ENCODE data around the gene GTF3C1. TPM values are rescaled to one million over a fixed set of nuclear protein-coding genes. Genes with fewer than 3 reads are reported as not detected.
"Not testable (repeated sequence)": the region's sequence is repeated elsewhere in the genome, so short reads cannot be mapped to it uniquely, and the experiment has no call there.

GTF3C1 gene
- polyA plus RNA-seq, 3 donors: 78.2 to 95.5 (median 92.4) TPM

DNA sequence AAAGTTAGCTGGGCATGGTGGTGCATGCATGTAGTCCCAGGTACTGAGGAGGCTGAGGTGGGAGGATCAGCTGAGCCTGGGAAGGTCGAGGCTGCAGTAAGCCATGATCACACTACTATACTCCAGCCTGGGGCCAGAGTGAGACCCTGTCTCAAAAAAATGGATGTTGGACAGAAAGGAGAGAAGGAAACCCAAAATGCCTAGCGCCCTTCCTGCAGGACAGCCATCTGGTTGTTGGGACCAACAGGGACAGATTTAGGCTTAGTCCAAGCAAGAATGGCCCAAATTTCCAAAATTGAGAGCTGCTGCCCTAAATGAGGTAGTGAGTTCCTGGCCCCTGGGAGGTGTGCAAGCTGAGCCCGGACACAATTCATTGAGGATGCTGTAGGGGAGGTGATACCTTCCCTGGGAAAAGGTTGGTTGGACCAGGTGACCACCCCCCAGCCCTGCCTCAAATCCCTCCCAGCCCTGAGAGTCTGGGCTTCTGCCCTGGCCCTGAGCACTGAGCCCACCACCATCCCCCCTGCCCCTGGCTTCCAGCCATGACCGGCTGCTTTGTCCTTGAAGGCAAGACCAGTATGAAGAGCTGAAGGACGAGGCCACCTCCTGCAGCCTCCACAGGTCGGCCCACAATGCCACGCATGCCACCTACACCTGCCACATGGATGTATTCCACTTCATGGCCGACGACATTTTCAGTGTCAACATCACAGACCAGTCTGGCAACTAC is 112.6 kb downstream of the GTF3C1 start:
- DNase-seq (ENCODE audit: extremely low read depth in 1 of 11, low read depth in 9 of 11, low spot score in 4 of 11): no peak

DNA sequence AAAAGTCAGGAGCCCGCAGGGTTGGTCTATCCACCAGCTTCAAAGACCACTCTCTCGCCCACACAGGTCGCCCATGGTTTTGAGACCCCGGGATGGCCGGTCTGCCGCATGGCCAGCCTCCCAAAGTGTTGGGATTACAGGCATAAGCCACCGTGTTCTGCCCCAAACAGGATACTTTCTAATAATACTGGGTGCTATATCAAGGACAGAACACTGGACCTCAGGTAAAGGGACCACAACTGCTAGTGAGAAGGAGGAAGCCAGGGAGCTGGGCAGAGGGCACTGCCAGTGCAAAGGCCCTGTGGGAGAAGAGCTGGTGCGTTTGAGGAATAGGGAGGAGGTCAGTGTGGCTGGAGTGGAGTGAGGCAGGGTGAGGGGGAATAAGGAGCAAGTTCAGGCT is 113.6 kb downstream of the GTF3C1 start:
- DNase-seq (ENCODE audit: extremely low read depth in 1 of 11, low read depth in 9 of 11, low spot score in 4 of 11): no peak

DNA sequence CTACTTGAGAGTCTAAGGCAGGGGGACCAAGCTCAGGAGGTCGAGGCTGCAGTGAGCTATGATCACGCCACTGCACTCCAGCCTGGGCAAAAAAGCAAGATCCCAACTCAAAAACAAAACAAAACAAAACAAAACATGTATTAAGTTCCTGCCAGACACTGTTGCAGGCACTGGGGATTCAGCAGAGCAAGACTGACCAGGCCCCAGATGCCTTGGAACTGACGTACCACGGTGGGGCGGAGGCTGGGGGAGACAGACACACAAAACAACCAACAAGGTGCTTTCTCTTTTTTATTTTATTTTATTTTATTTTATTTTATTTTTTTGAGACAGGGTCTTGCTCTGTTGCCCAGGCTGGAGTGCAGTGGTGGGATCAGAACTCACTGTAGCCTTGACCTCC is 114.6 kb downstream of the GTF3C1 start:
- not testable (repeated sequence) for DNase-seq (ENCODE audit: extremely low read depth in 1 of 11, low read depth in 9 of 11, low spot score in 4 of 11)

DNA sequence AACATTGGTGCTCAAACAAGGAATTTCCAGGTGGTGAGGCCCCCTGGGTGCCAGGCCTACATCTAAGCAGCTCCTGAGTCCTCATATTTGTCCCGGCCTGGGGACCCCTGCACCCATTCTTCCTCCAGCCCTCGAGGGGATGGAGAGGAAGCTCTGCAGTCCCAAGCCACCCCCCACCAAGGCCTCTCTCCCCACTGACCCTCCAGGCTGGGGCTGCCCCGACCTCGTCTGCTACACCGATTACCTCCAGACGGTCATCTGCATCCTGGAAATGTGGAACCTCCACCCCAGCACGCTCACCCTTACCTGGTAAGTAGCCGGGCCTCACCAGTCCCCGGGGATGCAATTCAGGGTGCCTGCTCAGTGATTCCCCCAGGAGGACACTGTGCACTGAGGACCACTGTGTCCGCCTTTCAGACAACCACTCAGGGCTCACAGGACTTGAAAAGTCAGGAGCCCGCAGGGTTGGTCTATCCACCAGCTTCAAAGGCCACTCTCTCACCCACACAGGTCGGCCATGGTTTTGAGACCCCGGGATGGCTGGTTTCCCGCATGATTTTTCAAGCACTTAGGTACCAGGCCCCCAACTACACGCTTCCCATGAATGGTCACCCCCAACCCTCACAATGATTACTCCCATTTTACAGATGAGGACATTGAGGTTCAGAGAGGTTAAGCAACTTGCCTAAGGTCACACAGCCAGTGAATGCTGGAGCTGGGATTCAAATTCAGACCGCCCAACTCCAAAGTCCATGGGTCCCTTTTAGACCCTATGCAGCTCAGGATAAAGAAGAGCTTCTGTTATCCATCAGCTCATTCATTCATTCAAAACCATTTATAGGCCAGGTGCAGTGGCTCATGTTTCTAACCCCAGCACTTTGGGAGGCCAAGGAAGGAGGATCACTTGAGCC is 115.3 kb downstream of the GTF3C1 start:
- no peak for DNase-seq (ENCODE audit: extremely low read depth in 1 of 11, low read depth in 9 of 11, low spot score in 4 of 11)

DNA sequence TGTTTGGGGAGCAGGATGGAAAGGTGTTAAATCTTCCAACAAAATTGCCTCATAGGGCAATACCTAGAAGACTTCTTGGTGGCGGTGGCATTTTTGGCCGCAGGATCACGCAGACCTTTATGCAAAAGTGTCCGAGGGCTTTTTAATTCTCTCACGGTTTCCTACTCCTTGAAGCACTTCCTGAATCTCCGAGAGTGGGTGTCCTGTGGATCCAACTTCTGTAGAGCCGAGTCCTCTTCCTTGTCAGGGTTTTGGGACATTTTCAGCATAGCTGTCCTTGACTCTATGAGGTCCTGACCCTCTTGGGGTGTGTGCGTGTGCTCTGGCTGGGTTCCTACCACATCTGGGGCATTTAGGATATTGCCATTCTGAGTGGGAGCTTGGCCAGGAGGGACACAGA is 116.1 kb downstream of the GTF3C1 start:
- DNase-seq (ENCODE audit: extremely low read depth in 1 of 11, low read depth in 9 of 11, low spot score in 4 of 11): no peak

DNA sequence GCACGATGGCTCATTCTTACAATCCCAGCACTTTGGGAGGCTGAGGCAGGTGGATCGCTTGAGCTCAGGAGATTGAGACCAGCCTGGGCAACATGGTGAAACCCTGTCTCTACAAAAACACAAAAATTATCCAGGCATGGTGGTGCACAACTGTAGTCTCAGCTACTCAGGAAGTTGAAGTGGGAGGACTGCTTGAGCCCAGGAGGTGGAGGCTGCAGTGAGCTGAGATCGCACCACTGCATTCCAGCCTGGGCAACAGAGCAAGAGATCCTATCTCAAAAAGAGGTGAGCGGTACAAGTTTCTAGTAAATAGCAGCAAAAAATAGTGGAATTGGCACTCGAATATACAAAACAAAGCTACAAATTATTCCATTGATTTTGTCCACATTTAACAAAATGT is 116.5 kb downstream of the GTF3C1 start:
- DNase-seq (ENCODE audit: extremely low read depth in 1 of 11, low read depth in 9 of 11, low spot score in 4 of 11): not testable (repeated sequence)

DNA sequence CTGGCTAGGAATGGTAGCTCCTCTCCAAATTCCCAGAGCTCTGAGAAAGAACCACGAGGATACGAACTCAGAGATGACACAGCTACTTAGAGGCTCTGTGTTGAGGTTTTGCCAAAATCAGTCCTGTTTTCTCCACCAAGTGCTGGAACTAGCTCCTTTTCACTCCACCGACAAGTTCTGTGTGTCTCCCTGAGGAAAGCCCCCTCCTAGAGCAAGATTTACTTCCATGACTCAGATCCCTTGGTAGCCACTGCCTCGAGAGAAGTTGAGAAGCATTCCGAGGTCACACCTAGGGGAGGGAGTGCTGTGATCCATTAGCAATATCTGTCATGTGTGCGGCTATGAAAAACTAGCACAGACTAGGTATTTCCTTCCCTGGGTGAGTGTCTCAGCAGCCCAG is 117.2 kb downstream of the GTF3C1 start:
- no peak for DNase-seq (ENCODE audit: extremely low read depth in 1 of 11, low read depth in 9 of 11, low spot score in 4 of 11)

DNA sequence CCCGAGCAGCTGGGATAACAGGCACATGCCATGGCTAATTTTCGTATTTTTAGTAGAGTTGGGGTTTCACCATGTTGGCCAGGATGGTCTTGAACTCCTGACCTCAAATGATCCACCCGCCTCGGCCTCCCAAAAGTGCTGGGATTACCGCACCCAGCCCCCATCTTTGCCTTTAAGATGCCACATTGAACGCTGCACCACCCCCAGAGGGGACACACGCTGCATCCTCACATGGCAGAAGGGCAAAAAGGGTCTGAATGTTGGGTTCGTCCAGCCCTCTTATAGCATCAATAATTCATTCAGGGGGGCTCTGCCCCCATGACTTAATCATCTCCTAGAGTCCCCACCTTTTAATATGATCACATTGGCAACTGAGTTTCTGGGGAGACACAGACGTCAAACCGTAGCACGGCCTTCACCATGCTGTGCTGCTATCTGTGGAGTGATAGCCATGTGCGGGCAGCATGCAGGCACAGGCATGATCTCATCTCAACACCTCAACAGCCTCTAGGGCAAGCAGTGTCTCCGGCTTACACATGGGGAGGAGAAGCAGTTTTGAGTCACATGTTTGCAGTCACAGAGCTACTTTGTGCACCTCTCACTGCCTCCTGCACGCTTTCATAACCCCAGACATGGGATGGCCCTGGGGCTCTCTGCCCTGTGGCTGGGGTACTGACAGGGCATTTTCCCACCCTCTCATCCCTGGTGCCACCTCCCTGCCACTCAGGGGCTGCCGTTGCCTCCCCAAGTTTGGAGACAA is 117.8 kb downstream of the GTF3C1 start:
- no peak for DNase-seq (ENCODE audit: extremely low read depth in 1 of 11, low read depth in 9 of 11, low spot score in 4 of 11)

DNA sequence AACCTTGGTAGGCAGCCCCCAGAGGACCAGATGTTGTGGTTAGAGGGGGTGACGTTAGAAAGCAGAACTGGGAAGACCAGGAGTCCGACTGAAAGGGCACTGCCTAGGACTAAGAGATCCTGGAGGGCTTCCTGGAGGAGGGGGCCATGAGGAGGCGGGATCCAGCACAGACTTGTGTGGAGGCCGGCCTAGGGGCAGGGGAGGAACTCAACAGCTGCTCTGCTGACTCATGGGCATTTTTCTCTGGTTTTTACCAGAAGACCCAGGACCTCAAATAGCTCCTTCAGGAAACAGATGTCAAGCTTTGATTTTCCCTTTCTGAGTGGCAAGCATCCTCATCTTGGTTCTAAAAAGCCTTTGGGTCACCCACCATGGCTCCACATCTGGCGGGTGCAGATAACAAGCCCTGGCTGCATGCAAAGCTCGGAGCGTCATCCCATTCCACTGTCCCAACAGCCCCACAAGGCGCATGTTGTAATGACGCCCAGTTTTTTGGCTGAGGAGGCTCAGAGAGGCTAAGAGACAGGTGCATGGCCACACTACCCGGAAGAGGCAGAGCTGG is 118.7 kb downstream of the GTF3C1 start:
- no peak for DNase-seq (ENCODE audit: extremely low read depth in 1 of 11, low read depth in 9 of 11, low spot score in 4 of 11)

DNA sequence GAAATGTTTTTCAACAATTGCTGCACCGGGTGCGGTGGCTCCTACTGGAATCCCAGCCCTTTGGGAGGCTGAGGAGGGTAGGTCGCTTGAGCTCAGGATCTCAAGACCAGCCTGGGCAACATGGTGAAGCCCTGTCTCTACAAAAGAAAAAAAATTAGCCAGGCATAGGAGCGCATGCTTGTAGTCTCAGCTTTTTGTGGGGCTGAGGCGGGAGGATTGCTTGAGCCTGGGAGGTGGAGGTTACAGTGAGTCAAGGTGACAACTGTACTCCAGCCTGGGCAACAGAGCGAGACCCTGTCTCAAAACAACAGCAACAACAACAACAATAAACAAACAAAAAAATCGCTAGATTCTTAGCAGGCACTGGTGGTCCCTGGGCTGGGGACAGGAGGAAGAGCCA is 119.2 kb downstream of the GTF3C1 start:
- no peak for DNase-seq (ENCODE audit: extremely low read depth in 1 of 11, low read depth in 9 of 11, low spot score in 4 of 11)

DNA sequence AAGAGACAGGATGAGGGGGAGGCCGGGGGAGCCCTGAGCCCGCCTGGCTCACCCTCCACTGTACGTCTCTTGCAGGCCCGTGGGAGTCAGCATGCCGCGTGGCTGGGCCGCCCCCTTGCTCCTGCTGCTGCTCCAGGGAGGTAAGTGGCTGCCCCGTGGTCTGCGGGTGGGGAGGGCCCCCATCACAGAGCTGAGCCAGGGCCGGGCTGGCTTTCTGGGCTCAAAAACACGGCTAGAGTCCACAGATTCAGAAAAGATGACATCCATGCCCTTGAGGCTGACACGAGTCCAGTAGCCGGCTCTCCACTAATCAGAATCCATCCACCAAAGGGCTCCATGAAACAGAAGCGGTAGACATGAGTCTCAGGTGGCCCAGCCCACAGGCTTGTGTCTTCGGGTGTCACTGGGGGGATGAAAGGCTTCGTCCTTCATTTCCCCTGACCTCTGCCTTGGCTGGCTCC is 119.7 kb downstream of the GTF3C1 start:
- no peak for DNase-seq (ENCODE audit: extremely low read depth in 1 of 11, low read depth in 9 of 11, low spot score in 4 of 11)

DNA sequence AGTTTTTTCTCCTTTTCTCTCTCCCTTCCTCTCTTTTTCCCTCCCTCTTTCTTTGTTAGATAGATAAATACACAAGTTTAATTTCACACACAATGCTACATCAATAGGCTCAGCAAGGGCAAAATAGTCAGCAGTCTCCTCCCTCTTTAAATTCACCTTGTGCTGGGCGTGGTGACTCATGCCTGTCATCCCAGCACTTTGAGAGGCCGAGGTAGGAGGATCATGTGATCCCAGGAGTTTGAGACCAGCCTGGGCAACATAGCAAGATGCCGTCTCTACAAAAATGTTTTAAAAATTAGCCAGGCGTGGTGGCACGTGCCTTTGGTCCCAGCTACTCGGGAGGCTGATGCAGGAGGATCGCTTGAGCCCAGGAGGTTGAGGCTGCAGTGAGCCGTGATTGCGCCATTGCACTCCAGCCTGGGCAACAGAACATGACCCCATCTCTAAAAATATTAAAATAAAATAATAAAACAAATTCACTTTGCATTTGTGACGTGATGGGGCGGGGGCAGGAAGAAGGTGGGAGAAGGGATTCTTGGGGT is 120.3 kb downstream of the GTF3C1 start:
- DNase-seq (ENCODE audit: extremely low read depth in 1 of 11, low read depth in 9 of 11, low spot score in 4 of 11): no peak

DNA sequence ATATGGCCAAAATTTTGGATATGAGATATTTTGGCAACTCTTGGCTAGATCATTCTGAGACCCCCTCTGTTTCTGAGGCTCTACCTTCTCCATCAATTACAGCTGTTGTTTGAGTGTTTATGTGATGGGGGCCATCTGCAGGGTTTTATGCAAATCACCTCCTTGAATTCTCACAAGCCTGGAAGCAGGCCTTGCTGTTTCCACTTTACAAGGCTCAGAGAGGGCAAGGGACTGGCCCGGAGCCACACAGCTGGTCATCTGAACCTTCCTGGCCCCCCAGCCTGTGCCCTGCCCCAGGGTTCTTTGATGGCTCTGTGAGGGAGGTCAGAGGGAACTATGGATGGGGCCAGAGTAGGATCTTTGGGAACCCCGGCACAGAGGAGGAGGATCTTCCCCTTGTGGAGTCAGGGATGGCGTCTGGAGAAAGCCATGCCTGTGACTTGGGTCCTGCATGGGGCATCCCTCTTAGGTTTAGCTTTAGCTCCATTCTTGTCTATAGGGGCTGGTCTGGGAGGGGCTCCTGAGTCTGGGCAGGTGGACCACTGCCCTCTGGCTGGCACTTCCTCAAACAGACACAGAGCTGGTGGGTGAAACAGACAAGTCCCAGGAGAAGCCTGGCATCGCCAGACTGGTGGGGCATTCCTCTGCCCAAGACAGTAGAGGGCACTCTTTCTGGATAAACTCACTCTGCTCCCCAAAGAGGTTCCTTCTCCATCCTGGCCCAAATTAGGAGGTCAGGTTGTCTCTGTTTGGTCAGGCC is 121.5 kb downstream of the GTF3C1 start:
- DNase-seq (ENCODE audit: extremely low read depth in 1 of 11, low read depth in 9 of 11, low spot score in 4 of 11): no peak

DNA sequence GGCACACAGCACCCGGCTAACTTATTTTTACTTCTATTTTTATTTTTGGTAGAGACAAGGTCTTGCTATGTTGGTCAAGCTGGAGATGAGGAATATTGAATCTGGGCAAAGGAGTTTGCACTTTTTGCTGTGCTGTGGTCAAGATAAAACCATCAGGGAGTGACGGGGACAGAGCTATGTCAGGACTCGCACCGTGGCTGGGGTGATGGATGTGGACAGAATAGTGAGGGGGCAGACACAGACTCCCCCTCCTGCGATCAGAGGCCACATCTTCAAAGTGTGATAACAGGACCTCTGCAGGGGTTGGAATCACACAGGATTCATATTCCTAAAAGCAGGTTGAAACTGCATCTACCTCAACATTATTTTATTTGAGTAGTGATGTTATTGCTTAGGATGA is 122.2 kb downstream of the GTF3C1 start:
- DNase-seq (ENCODE audit: extremely low read depth in 1 of 11, low read depth in 9 of 11, low spot score in 4 of 11): no peak

DNA sequence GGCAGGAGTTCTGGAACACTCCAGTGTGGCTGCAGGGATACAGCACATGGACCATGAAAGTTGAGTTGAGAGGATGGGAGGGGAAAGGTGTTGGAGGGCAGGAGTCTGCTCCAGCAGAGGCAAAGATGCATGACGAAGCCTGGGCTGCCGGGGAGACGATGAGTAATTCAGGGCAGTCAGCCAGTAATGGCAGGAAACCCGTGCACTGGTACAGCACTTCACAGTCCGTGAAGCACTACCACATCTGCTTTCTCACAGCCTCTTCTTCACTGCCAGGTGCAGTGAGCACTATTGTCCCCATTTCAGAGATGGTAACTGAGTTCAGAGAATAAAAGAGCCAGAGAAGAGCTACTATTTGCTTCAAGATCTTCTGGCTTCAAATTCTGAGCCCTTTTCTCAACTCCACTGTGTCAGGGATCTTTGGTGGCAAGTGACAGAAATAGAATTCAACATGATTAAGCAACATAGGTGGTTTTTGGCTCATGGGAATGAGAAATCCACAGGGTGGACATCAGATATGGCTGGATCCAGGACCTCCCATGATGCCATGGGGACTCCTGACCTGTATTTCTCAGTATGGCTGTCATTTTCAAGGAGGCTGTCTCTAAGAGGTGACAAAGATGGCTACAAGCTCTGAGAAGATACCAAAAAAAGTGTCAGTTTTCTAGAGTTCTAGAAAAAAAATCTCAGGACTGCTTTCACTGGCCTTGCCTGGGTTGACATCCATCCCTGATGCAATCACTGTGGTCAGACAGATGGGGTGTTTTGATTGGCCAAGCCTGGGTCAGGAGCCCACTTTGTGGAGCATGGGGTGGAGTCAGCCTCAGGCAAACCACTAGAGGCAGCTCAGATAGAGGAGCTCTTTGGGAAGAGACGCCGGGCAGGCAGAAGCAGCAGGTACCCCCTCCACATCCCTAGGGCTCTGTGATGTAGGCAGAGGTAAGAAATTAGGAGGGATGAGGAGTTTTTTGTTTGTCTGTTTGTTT is 123.0 kb downstream of the GTF3C1 start:
- no peak for DNase-seq (ENCODE audit: extremely low read depth in 1 of 11, low read depth in 9 of 11, low spot score in 4 of 11)

DNA sequence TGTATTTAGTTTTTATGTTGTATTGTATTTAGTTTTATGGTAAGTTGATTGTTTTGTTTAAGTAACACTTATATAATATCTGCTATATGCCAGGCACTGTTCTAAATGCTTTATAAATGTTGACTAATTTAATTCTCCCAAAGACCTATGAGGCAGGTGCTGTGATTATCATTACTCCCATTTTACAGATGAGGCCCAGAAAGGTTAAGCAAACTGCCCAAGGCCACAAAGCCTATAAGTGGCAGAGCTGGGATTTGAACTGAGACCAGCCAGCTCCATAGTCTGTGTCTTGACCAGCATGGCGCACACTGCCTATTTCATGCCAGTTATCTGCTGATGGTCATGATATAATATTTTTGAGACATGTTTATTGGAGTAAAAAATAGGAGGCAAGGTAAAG is 123.8 kb downstream of the GTF3C1 start:
- DNase-seq (ENCODE audit: extremely low read depth in 1 of 11, low read depth in 9 of 11, low spot score in 4 of 11): no peak

DNA sequence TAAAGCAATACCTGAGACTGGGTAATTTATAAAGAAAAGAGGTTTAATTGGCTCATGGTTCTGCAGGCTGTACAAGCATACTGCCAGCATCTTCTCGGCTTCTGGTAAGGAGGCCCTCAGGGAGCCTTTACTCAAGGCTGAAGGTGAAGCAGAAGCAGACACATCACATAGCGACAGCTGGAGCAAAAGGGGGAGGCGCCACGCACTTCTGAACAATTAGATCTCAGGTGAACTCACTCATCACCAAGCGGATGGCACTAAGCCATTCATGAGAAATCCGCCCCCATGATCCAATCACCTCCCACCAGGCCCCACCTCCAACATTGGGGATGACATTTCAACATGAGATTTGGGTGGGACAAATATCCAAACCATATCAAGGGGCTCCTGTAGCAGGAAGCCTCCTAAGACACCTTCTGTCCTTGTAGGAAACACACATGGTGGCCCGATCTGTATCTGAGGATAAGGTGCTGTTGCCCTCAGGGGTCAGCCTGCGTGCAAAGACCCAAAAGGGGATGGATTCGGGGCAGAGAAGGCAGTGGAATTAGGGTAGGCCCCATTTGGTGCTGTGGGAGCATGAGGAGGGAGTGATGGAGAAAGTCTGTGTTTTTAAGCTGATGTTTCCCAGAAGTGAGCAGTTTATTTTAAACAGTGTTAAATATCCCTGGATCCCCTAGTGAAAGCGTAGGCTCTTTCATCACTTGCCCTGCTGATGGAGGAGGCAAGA is 124.8 kb downstream of the GTF3C1 start:
- DNase-seq (ENCODE audit: extremely low read depth in 1 of 11, low read depth in 9 of 11, low spot score in 4 of 11): no peak
